ENCODE measurements around the gene CUBN. TPM values are rescaled to one million over a fixed set of nuclear protein-coding genes. Genes with fewer than 3 reads are reported as not detected.

The CUBN gene
- total RNA-seq, 1 donor from 2014 or later = 1.0 TPM

DNA sequence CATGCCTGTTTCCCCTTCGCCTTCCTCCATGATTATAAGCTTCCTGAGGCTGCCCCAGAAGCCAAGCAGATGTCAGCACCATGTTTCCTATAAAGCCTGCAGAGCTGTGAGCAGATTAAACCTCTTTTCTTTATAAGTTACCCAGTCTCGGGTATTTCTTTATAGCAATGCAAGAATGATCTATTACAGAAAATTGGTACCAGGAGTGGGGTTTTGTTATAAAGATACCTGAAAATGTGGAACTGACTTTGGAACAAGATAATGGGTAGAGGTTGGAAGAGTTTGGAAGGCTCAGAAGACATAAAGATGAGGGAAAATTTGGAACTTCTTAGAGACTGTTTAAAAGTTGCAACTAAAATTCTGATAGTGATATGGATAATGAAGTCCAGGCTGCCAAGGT, 307.6 kb downstream of the CUBN start:
- Mint-ChIP-seq H3K4me3 (no peak overlapping the region), H3K27ac (no peak overlapping the region), H3K36me3 (peaks cover 4% of the 10 kb centered on the region), H3K27me3 (peaks cover 5% of the 10 kb centered on the region), H3K4me1 (ENCODE audit: unreplicated experiment) (peaks cover 12% of the 10 kb centered on the region), H3K9me3 (peaks cover 20% of the 10 kb centered on the region)
- TF ChIP-seq, protein P1, sequence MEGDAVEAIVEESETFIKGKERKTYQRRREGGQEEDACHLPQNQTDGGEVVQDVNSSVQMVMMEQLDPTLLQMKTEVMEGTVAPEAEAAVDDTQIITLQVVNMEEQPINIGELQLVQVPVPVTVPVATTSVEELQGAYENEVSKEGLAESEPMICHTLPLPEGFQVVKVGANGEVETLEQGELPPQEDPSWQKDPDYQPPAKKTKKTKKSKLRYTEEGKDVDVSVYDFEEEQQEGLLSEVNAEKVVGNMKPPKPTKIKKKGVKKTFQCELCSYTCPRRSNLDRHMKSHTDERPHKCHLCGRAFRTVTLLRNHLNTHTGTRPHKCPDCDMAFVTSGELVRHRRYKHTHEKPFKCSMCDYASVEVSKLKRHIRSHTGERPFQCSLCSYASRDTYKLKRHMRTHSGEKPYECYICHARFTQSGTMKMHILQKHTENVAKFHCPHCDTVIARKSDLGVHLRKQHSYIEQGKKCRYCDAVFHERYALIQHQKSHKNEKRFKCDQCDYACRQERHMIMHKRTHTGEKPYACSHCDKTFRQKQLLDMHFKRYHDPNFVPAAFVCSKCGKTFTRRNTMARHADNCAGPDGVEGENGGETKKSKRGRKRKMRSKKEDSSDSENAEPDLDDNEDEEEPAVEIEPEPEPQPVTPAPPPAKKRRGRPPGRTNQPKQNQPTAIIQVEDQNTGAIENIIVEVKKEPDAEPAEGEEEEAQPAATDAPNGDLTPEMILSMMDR (conservative IDR thresholded peaks at IDR 0.05) = no peak
- DNase-seq (ENCODE audit: extremely low spot score, unreplicated experiment) = no peak

DNA sequence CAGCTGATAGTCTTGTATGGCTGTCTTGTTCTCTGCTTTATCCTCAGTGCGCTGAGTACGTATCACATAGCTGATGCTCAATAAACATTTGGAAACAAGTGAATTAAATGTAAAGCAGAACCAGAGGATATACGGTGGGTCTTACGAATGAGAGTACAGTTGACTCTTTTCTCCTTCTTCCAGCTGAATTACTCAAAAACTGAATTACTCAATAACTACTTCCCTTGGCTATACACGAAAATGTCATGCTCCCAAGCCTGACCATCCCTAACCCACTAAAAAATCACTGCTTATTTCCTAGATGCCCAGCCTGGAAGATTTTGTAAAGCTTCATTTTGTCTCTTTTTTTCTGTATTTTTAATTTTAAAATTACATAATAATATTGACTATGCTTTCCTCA, 309.2 kb downstream of the CUBN start:
- H3K27ac Mint-ChIP-seq = no peak overlapping the region
- H3K9me3 Mint-ChIP-seq = peaks cover 20% of the 10 kb centered on the region
- H3K36me3 Mint-ChIP-seq = peaks cover 4% of the 10 kb centered on the region
- H3K4me1 Mint-ChIP-seq (ENCODE audit: unreplicated experiment) = peaks cover 21% of the 10 kb centered on the region
- H3K4me3 Mint-ChIP-seq = no peak overlapping the region
- TF ChIP-seq, protein P1 (conservative IDR thresholded peaks at IDR 0.05) = no peak
- peaks cover 5% of the 10 kb centered on the region for H3K27me3 Mint-ChIP-seq
- DNase-seq (ENCODE audit: extremely low spot score, unreplicated experiment) = no peak

DNA sequence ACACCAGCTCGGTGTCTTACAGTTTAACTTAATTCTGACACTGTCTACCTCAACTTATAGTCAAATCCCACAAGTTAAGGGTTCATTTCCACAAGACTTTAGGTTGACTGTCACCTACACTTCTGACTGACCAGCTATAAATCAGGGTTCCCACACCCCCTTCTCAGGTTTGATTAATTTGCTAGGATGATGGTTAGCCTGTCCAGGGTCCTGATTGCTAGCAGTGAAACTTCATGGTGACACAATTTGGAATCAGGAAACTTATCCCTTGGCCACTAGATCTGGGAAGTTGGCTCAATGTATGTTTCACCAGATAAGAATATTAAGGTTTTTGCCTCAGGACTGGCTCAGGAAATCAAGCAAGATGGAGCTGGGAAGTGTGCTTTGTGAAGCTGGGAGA, 309.6 kb downstream of the CUBN start:
- H3K27ac Mint-ChIP-seq = no peak overlapping the region
- H3K36me3 Mint-ChIP-seq = peaks cover 4% of the 10 kb centered on the region
- no peak overlapping the region for H3K4me3 Mint-ChIP-seq
- TF ChIP-seq, protein P1 (conservative IDR thresholded peaks at IDR 0.05) = no peak
- H3K9me3 Mint-ChIP-seq = peaks cover 20% of the 10 kb centered on the region
- peaks cover 24% of the 10 kb centered on the region for H3K4me1 Mint-ChIP-seq (ENCODE audit: unreplicated experiment)
- peaks cover 5% of the 10 kb centered on the region for H3K27me3 Mint-ChIP-seq
- no peak for DNase-seq (ENCODE audit: extremely low spot score, unreplicated experiment)

DNA sequence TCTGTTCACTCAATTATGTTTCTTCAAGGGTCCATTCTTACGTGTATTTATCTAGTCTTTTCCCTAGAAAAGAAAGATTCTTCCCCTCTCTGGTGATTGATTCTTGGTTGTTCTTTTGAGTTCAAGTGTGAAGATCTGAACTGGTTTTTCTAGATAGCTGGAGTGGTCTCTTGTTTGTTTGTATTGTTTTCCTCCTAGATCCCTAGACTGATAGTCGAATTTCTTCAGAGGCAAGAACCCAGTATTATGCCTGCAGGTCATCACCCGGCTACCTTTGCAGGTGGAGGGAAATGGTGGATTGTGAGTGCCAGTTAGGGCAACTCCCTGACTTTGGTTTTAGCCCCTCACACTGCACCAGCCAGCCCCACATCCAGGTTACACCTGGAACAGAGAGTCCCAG, 310.2 kb downstream of the CUBN start:
- no peak for DNase-seq (ENCODE audit: extremely low spot score, unreplicated experiment)
- H3K27ac Mint-ChIP-seq = peak overlapping the region; percentile 49
- peaks cover 24% of the 10 kb centered on the region for H3K4me1 Mint-ChIP-seq (ENCODE audit: unreplicated experiment)
- H3K9me3 Mint-ChIP-seq = peaks cover 20% of the 10 kb centered on the region
- peaks cover 5% of the 10 kb centered on the region for H3K27me3 Mint-ChIP-seq
- H3K36me3 Mint-ChIP-seq = peaks cover 4% of the 10 kb centered on the region
- peak overlapping the region; percentile 64 for H3K4me3 Mint-ChIP-seq
- TF ChIP-seq, protein P1 (conservative IDR thresholded peaks at IDR 0.05) = no peak

DNA sequence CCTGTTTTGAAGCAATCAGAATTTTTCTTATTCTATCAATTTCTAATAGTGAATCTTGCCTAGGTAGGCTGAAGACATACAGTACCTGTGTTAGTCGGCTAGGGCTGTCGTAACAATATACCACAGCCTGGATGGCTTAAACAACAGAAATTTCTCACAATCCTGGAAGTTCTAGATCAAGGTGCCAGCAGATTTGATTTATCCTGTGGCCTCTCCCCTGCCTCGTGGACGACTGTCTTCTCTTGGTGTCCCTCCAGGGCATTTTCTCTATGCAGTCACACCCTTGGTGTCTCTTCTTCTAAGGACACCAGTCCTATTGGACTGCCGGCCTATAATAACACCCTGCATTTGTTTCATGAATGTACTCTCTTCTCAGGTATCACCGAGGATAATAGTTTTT, 310.6 kb downstream of the CUBN start:
- no peak for DNase-seq (ENCODE audit: extremely low spot score, unreplicated experiment)
- Mint-ChIP-seq H3K27ac (peak overlapping the region; percentile 49), H3K27me3 (peaks cover 5% of the 10 kb centered on the region), H3K9me3 (peaks cover 20% of the 10 kb centered on the region), H3K4me1 (ENCODE audit: unreplicated experiment) (peaks cover 24% of the 10 kb centered on the region), H3K36me3 (peaks cover 4% of the 10 kb centered on the region), H3K4me3 (peak overlapping the region; percentile 64)
- TF ChIP-seq, protein P1 (conservative IDR thresholded peaks at IDR 0.05) = no peak
